ENCODE results near the gene ZNF746. TPM values are rescaled to one million over a fixed set of nuclear protein-coding genes. Genes with fewer than 3 reads are reported as not detected.
"Not testable (repeated sequence)": the region's sequence is repeated elsewhere in the genome, so short reads cannot be mapped to it uniquely, and the experiment has no call there.

Gene ZNF746
- total RNA-seq, 1 donor from 2014 or later: 24.8 TPM

- H3K4me1 Mint-ChIP-seq: peaks cover 16% of the 10 kb centered on the region
- DNase-seq: no peak
- H3K27ac Mint-ChIP-seq: no peak overlapping the region
- peaks cover 3% of the 10 kb centered on the region for H3K36me3 Mint-ChIP-seq (ENCODE audit: low read depth)
- peaks cover 6% of the 10 kb centered on the region for H3K27me3 Mint-ChIP-seq
- H3K9me3 Mint-ChIP-seq: peaks cover 10% of the 10 kb centered on the region
- intact Hi-C loops (cut with micrococcal nuclease): no loop called here
- no peak overlapping the region for H3K4me3 Mint-ChIP-seq
Measured at GRCh38 chr7:149500201-149500600, 2.6 kb upstream of the ZNF746 start.

- DNase-seq: no peak
- no peaks in the 10 kb centered on the region for H3K9me3 Mint-ChIP-seq
- H3K27me3 Mint-ChIP-seq: peaks cover 2% of the 10 kb centered on the region
- intact Hi-C loops (cut with micrococcal nuclease): loop anchor here (5.0 to 10.0 kb wide), 4 partner anchors 254 to 826 kb away; partner anchors contain the start of genes ACTR3C, LRRC61, PDIA4 and ZNF425
- H3K27ac Mint-ChIP-seq: no peak overlapping the region
- peaks cover 19% of the 10 kb centered on the region for H3K4me1 Mint-ChIP-seq
- H3K36me3 Mint-ChIP-seq (ENCODE audit: low read depth): peaks cover 9% of the 10 kb centered on the region
- H3K4me3 Mint-ChIP-seq: no peak overlapping the region
Measured at GRCh38 chr7:149498811-149499210, 1.2 kb upstream of the ZNF746 start.

- peak; percentile 85 for DNase-seq
- peaks cover 25% of the 10 kb centered on the region for H3K36me3 Mint-ChIP-seq (ENCODE audit: low read depth)
- H3K9me3 Mint-ChIP-seq: no peaks in the 10 kb centered on the region
- peak overlapping the region; percentile 96 for H3K27ac Mint-ChIP-seq
- peaks cover 2% of the 10 kb centered on the region for H3K27me3 Mint-ChIP-seq
- peaks cover 19% of the 10 kb centered on the region for H3K4me1 Mint-ChIP-seq
- intact Hi-C loops (cut with micrococcal nuclease): loop anchor here (1.0 to 10.0 kb wide), 8 partner anchors 36 to 828 kb away; partner anchors contain the start of genes ACTR3C, LRRC61, PDIA4 and ZNF425
- H3K4me3 Mint-ChIP-seq: peak overlapping the region; percentile 97
Measured at GRCh38 chr7:149496642-149497391, 792 bp downstream of the ZNF746 start.

GRCh38 chr7:149495785-149496641, 1.6 kb downstream of the ZNF746 start:
- intact Hi-C loops (cut with micrococcal nuclease): loop anchor here (2.0 to 10.0 kb wide), 5 partner anchors 35 to 829 kb away; partner anchors contain the start of genes ACTR3C, LRRC61, PDIA4 and ZNF425
- Mint-ChIP-seq H3K27me3 (peaks cover 2% of the 10 kb centered on the region), H3K9me3 (no peaks in the 10 kb centered on the region), H3K4me3 (peak overlapping the region; percentile 97), H3K36me3 (ENCODE audit: low read depth) (peaks cover 28% of the 10 kb centered on the region), H3K27ac (peak overlapping the region; percentile 96), H3K4me1 (peaks cover 19% of the 10 kb centered on the region)
- peak; percentile 57 for DNase-seq

GRCh38 chr7:149494738-149495368, 2.8 kb downstream of the ZNF746 start:
- intact Hi-C loops (cut with micrococcal nuclease): loop anchor here (5.0 to 10.0 kb wide), 4 partner anchors 250 to 830 kb away; partner anchors contain the start of genes ACTR3C, LRRC61, PDIA4 and ZNF425
- no peaks in the 10 kb centered on the region for H3K27me3 Mint-ChIP-seq
- H3K9me3 Mint-ChIP-seq: no peaks in the 10 kb centered on the region
- H3K27ac Mint-ChIP-seq: peak overlapping the region; percentile 61
- H3K36me3 Mint-ChIP-seq (ENCODE audit: low read depth): peaks cover 39% of the 10 kb centered on the region
- peaks cover 16% of the 10 kb centered on the region for H3K4me1 Mint-ChIP-seq
- DNase-seq: no peak
- H3K4me3 Mint-ChIP-seq: no peak overlapping the region

- Mint-ChIP-seq H3K36me3 (ENCODE audit: low read depth) (peaks cover 46% of the 10 kb centered on the region), H3K4me1 (peaks cover 16% of the 10 kb centered on the region)
- not testable (repeated sequence) for DNase-seq, H3K4me3 Mint-ChIP-seq, H3K27ac Mint-ChIP-seq, H3K9me3 Mint-ChIP-seq, H3K27me3 Mint-ChIP-seq
- intact Hi-C loops (cut with micrococcal nuclease): loop anchor here (10.0 kb wide), 2 partner anchors 249 to 831 kb away; partner anchors contain the start of genes ACTR3C and LRRC61
Measured at GRCh38 chr7:149493975-149494374, 3.6 kb downstream of the ZNF746 start.

- H3K36me3 Mint-ChIP-seq (ENCODE audit: low read depth): peaks cover 50% of the 10 kb centered on the region
- no peak overlapping the region for H3K27ac Mint-ChIP-seq
- intact Hi-C loops (cut with micrococcal nuclease): loop anchor here (10.0 kb wide), 2 partner anchors 249 to 831 kb away; partner anchors contain the start of genes ACTR3C and LRRC61
- H3K4me3 Mint-ChIP-seq: no peak overlapping the region
- peaks cover 16% of the 10 kb centered on the region for H3K4me1 Mint-ChIP-seq
- DNase-seq: no peak
- H3K27me3 Mint-ChIP-seq: no peaks in the 10 kb centered on the region
- H3K9me3 Mint-ChIP-seq: no peaks in the 10 kb centered on the region
Measured at GRCh38 chr7:149493366-149493765, 4.2 kb downstream of the ZNF746 start.

GRCh38 chr7:149490083-149490760, 7.4 kb downstream of the ZNF746 start:
- H3K27me3 Mint-ChIP-seq: no peaks in the 10 kb centered on the region
- H3K9me3 Mint-ChIP-seq: no peaks in the 10 kb centered on the region
- H3K4me3 Mint-ChIP-seq: no peak overlapping the region
- H3K27ac Mint-ChIP-seq: no peak overlapping the region
- no peak for DNase-seq
- peaks cover 66% of the 10 kb centered on the region for H3K36me3 Mint-ChIP-seq (ENCODE audit: low read depth)
- intact Hi-C loops (cut with micrococcal nuclease): loop anchor here (10.0 kb wide), 2 partner anchors 245 to 835 kb away; partner anchors contain the start of genes ACTR3C and LRRC61
- peaks cover 4% of the 10 kb centered on the region for H3K4me1 Mint-ChIP-seq

- peak; percentile 58 for DNase-seq
- no peak overlapping the region for H3K4me3 Mint-ChIP-seq
- no peaks in the 10 kb centered on the region for H3K27me3 Mint-ChIP-seq
- intact Hi-C loops (cut with micrococcal nuclease): loop anchor here (10.0 kb wide), 2 partner anchors 245 to 835 kb away; partner anchors contain the start of genes ACTR3C and LRRC61
- no peak overlapping the region for H3K27ac Mint-ChIP-seq
- peaks cover 69% of the 10 kb centered on the region for H3K36me3 Mint-ChIP-seq (ENCODE audit: low read depth)
- H3K9me3 Mint-ChIP-seq: no peaks in the 10 kb centered on the region
- no peaks in the 10 kb centered on the region for H3K4me1 Mint-ChIP-seq
Measured at GRCh38 chr7:149489391-149490024, 8.1 kb downstream of the ZNF746 start.

- Mint-ChIP-seq H3K4me1 (no peaks in the 10 kb centered on the region), H3K36me3 (ENCODE audit: low read depth) (peaks cover 51% of the 10 kb centered on the region), H3K27me3 (no peaks in the 10 kb centered on the region), H3K4me3 (no peak overlapping the region), H3K9me3 (peaks cover 8% of the 10 kb centered on the region), H3K27ac (no peak overlapping the region)
- DNase-seq: peak; percentile 35
- intact Hi-C loops (cut with micrococcal nuclease): no loop called here
Measured at GRCh38 chr7:149479568-149479967, 18.0 kb downstream of the ZNF746 start.

GRCh38 chr7:149478754-149479153, 18.9 kb downstream of the ZNF746 start:
- H3K4me1 Mint-ChIP-seq: no peaks in the 10 kb centered on the region
- H3K4me3 Mint-ChIP-seq: no peak overlapping the region
- no peaks in the 10 kb centered on the region for H3K27me3 Mint-ChIP-seq
- DNase-seq: no peak
- intact Hi-C loops (cut with micrococcal nuclease): no loop called here
- peaks cover 8% of the 10 kb centered on the region for H3K9me3 Mint-ChIP-seq
- no peak overlapping the region for H3K27ac Mint-ChIP-seq
- H3K36me3 Mint-ChIP-seq (ENCODE audit: low read depth): peaks cover 57% of the 10 kb centered on the region
